H1 (cell line): Measurements from ENCODE around the gene TP53I11. TPM values are rescaled to one million over a fixed set of nuclear protein-coding genes. Genes with fewer than 3 reads are reported as not detected.
A peak's percentile ranks its signal among the peaks of the same experiment; 100 is the strongest.

Source experiments
- CTCF ChIA-PET: fragments of 300-600 bp; sonication (Branson Sonifier 250); formaldehyde crosslinking; loops from one replicate; lab custom pipeline; 2021; ENCODE audit not compliant: partially characterized antibody; lab: Charles Lee
- POLR2A ChIA-PET: fragments of 300-600 bp; sonication (Branson Sonifier 250); formaldehyde crosslinking; loops from one replicate; lab custom pipeline; 2021; ENCODE audit warnings: inconsistent platforms; ENCODE audit not compliant: partially characterized antibody; lab: Charles Lee
- DNase-seq, 2 experiments: peaks; one replicate each; pipeline versions ENCODE4 v3.0.0 to v3.0.0-alpha.2; 2010 to 2022; ENCODE audit warnings: low spot score in 2 of 2, low read depth in 1 of 2, mixed read lengths in 1 of 2
- FAIRE-seq: peaks from 2 replicates; lab custom pipeline; 2011; peaks lifted over from hg19 to GRCh38; lab: Jason Lieb, UNC
- H2AFZ ChIP-seq: 2 replicates; pipeline ENCODE4 v1.8.1; 2012; ENCODE audit warnings: low read length, inconsistent platforms
- H2AK5ac ChIP-seq: 2 replicates; pipeline ENCODE4 v1.6.1; 2013; ENCODE audit warnings: low read depth, low read length
- H2BK120ac ChIP-seq: replicated peaks from 2 replicates; pipeline ENCODE3; 2013; ENCODE audit warnings: low read depth, low read length, inconsistent platforms
- H2BK12ac ChIP-seq: 2 replicates; pipeline ENCODE4 v1.6.1; 2013; ENCODE audit warnings: low read depth, low read length
- H2BK15ac ChIP-seq: 2 replicates; pipeline ENCODE4 v1.6.1; 2013; ENCODE audit warnings: low read length
- H2BK20ac ChIP-seq: 2 replicates; pipeline ENCODE4 v1.6.1; 2013; ENCODE audit warnings: low read length
- H2BK5ac ChIP-seq: 2 replicates; pipeline ENCODE4 v1.6.1; 2013; ENCODE audit warnings: low read depth, low read length
- H3K14ac ChIP-seq: 2 replicates; pipeline ENCODE4 v1.6.1; 2013; ENCODE audit warnings: inconsistent platforms; ENCODE audit not compliant: insufficient read length
- H3K18ac ChIP-seq: 2 replicates; pipeline ENCODE4 v1.6.1; 2013; ENCODE audit warnings: low read length; ENCODE audit errors: extremely low read depth
- H3K23ac ChIP-seq: 2 replicates; pipeline ENCODE4 v1.6.1; 2013; ENCODE audit warnings: inconsistent platforms; ENCODE audit not compliant: insufficient read length
- H3K23me2 ChIP-seq: 2 replicates; pipeline ENCODE4 v1.6.1; 2013; ENCODE audit warnings: low read depth, low read length
- H3K27ac ChIP-seq: 2 replicates; pipeline ENCODE4 v1.6.1; 2011; ENCODE audit warnings: low read depth, low read length, inconsistent platforms
- H3K27me3 ChIP-seq, 4 experiments: replicated peaks in 1 of 4; 1 replicate in 1 of 4; 2 replicates in 3 of 4; pipeline versions ENCODE4 v1.6.1 to v1.8.1; 2011 to 2013; ENCODE audit warnings: low read length in 3 of 4, mild to moderate bottlenecking in 3 of 4, inconsistent platforms in 2 of 4, mixed read lengths in 2 of 4, moderate library complexity in 1 of 4; ENCODE audit not compliant: control insufficient read depth in 3 of 4, insufficient read depth in 3 of 4; ENCODE audit errors: extremely low read depth in 1 of 4
- H3K36me3 ChIP-seq, 4 experiments: 2 replicates each; pipeline versions ENCODE4 v1.6.1 to v1.8.1; 2011 to 2013; ENCODE audit warnings: mild to moderate bottlenecking in 4 of 4, low read length in 3 of 4, moderate library complexity in 2 of 4, control low read depth in 1 of 4, inconsistent platforms in 1 of 4; ENCODE audit not compliant: insufficient read depth in 4 of 4, control insufficient read depth in 2 of 4
- H3K4ac ChIP-seq: replicated peaks from 2 replicates; pipeline ENCODE3; 2013; ENCODE audit warnings: low read length, low read depth, mixed read lengths, inconsistent platforms; ENCODE audit not compliant: insufficient read length
- H3K4me1 ChIP-seq, 4 experiments: replicated peaks in 1 of 4; 1 replicate in 1 of 4; 2 replicates in 3 of 4; pipeline versions ENCODE4 v1.6.1 to v1.8.1; 2011 to 2013; ENCODE audit warnings: low read length in 3 of 4, inconsistent platforms in 2 of 4, mixed read lengths in 1 of 4; ENCODE audit not compliant: insufficient read depth in 4 of 4, control insufficient read depth in 3 of 4
- H3K4me2 ChIP-seq, 2 experiments: 2 replicates each; pipeline versions ENCODE4 v1.6.1 to v1.8.1; 2011 to 2013; ENCODE audit warnings: low read depth in 2 of 2, low read length in 2 of 2, control low read depth in 1 of 2, inconsistent platforms in 1 of 2, mild to moderate bottlenecking in 1 of 2; ENCODE audit not compliant: insufficient read depth in 1 of 2
- H3K4me3 ChIP-seq, 4 experiments: fragments of 200-600, 300-600 bp in 1 of 4; sonication (generic), shearing (Covaris generic), sonication (Bioruptor Twin) in 1 of 4; 2 replicates each; pipeline versions ENCODE4 v1.5.1 to v1.8.1; 2011 to 2016; ENCODE audit warnings: low read length in 4 of 4, low read depth in 3 of 4, control low read depth in 2 of 4, inconsistent platforms in 2 of 4, mild to moderate bottlenecking in 2 of 4, mixed read lengths in 1 of 4, moderate library complexity in 1 of 4; ENCODE audit not compliant: insufficient read depth in 2 of 4; ENCODE audit errors: extremely low read depth in 1 of 4
- H3K56ac ChIP-seq: replicated peaks from 2 replicates; pipeline ENCODE3; 2013; ENCODE audit warnings: low read depth, mild to moderate bottlenecking, mixed read lengths, low read length, inconsistent platforms; ENCODE audit not compliant: insufficient read length
- H3K79me1 ChIP-seq: 2 replicates; pipeline ENCODE4 v1.6.1; 2013; ENCODE audit warnings: low read depth, low read length, control low read depth
- H3K79me2 ChIP-seq, 2 experiments: 2 replicates each; pipeline versions ENCODE4 v1.6.1 to v1.8.1; 2012 to 2013; ENCODE audit warnings: low read length in 2 of 2, mild to moderate bottlenecking in 2 of 2, inconsistent platforms in 1 of 2; ENCODE audit not compliant: insufficient read depth in 2 of 2, control insufficient read depth in 1 of 2
- H3K9ac ChIP-seq, 4 experiments: replicated peaks in 1 of 4; 1 replicate in 1 of 4; 2 replicates in 3 of 4; pipeline versions ENCODE4 v1.6.1 to v1.8.1; 2011 to 2013; ENCODE audit warnings: low read depth in 3 of 4, low read length in 3 of 4, control low read depth in 2 of 4, mild to moderate bottlenecking in 2 of 4, moderate library complexity in 2 of 4, inconsistent platforms in 1 of 4; ENCODE audit errors: extremely low read depth in 1 of 4
- H3K9me3 ChIP-seq, 2 experiments: 2 replicates each; pipeline versions ENCODE4 v1.6.1 to v1.8.1; 2012 to 2013; ENCODE audit warnings: mild to moderate bottlenecking in 2 of 2, moderate library complexity in 2 of 2, control low read depth in 1 of 2, inconsistent platforms in 1 of 2, low read depth in 1 of 2, low read length in 1 of 2, mixed read lengths in 1 of 2; ENCODE audit not compliant: insufficient read depth in 2 of 2
- H4K20me1 ChIP-seq, 2 experiments: replicated peaks in 1 of 2; 2 replicates each; pipeline versions ENCODE3 to v1.8.1; 2011 to 2013; ENCODE audit warnings: inconsistent platforms in 2 of 2, low read length in 2 of 2, mild to moderate bottlenecking in 1 of 2; ENCODE audit not compliant: insufficient read depth in 2 of 2, control insufficient read depth in 1 of 2
- H4K5ac ChIP-seq: 2 replicates; pipeline ENCODE4 v1.6.1; 2013; ENCODE audit warnings: low read length, low read depth, mixed read lengths, inconsistent platforms; ENCODE audit not compliant: insufficient read length
- H4K8ac ChIP-seq: 2 replicates; pipeline ENCODE4 v1.8.0; 2013; ENCODE audit warnings: mild to moderate bottlenecking, moderate library complexity, low read length, inconsistent platforms; ENCODE audit not compliant: insufficient read depth; ENCODE audit errors: extremely low read depth
- H4K91ac ChIP-seq: replicated peaks from 2 replicates; pipeline ENCODE3; 2013; ENCODE audit warnings: low read length, mixed read lengths, inconsistent platforms; ENCODE audit not compliant: insufficient read length
- KDM1A ChIP-seq: fragments of 200-600, 300-600 bp; sonication (generic); IDR thresholded peaks from 2 replicates; pipeline ENCODE4 v1.7.1; 2016; ENCODE audit warnings: mild to moderate bottlenecking, low read length, borderline replicate concordance
- RFX5 ChIP-seq: IDR thresholded peaks from 2 replicates; pipeline ENCODE4 v1.6.1; 2011; ENCODE audit warnings: low read depth, low read length, improper control_type of control experiment, borderline replicate concordance
- WGBS, 2 experiments: shearing (Covaris generic) in 1 of 2; methylation state at CpG; one replicate each; pipeline versions ENCODE4 v1.1.6 to v1.1.7; 2013 to 2015; ENCODE audit warnings: low lambda C conversion rate in 2 of 2, mixed read lengths in 2 of 2, inconsistent platforms in 1 of 2, low coverage in 1 of 2, missing lambda C conversion rate in 1 of 2; ENCODE audit not compliant: insufficient replicate concordance in 2 of 2, insufficient coverage in 1 of 2, insufficient read length in 1 of 2; ENCODE audit errors: extremely low coverage in 1 of 2, missing lambda C conversion rate in 1 of 2; 5-methylcytosine and 5-hydroxymethylcytosine counted together
- polyA plus RNA-seq, 7 experiments: library from polyadenylated mRNA; depleted of rRNA in 3 of 7; stranded (reverse) in 5 of 7; unstranded in 2 of 7; fragments of >200 nt in 5 of 7; fragments of 200-250 nt in 2 of 7; gene quantifications; 1 replicate in 5 of 7; 2 replicates in 1 of 7; 4 replicates in 1 of 7; pipeline versions ENCODE4 v1.2.1 to v1.2.3, GENCODE V29; 2011 to 2013; ENCODE audit warnings: missing spikeins in 2 of 7, mixed read lengths in 2 of 7
- total RNA-seq: library from RNA; stranded (reverse); fragmentation: NEBNext Ultra II Directional; extraction: Animal tissue kit (Norgen Biotek cat#: 25700); gene quantifications from 2 replicates; pipeline ENCODE4 v1.2.1, GENCODE V29; 2021

The TP53I11 gene
- total and polyA plus RNA-seq, 2 of the 8 experiments (the other 6 are each of a cell fraction or from before 2014, with no cell fraction given) = 34.0 to 46.3 TPM

DNA sequence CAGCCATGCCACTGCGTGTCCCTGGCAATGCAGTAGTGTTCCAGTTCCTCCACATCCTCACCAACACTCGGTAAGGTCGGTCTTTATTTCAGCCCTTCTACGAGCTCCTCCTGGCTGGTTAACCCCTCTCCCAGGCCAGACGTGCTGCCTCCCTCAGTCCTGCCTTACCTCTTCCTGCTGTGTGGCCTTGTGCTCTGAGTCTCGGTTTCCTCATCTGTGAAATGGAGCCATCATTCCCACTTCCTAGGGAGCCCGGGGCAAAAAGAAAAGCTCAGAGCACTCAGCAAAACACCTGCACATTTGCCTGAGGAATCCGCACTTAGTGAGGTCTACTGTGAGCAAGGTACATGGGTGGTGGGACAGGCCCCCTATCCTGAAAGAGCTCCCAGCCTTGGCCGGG lies 9.8 kb downstream of the TP53I11 start:
- Histone ChIP-seq H3K79me1 (peaks cover 13% of the 10 kb centered on the region), H4K91ac (no peak overlapping the region), H3K4me3 (no peak overlapping the region), H4K8ac (no peak overlapping the region; the same call in 1 of the 2 replicates), H3K23me2 (peaks cover 6% of the 10 kb centered on the region; the same call in 1 of the 2 replicates), H2BK15ac (peak overlapping the region; percentile 65; the same call in 1 of the 2 replicates), H2BK12ac (no peak overlapping the region), H3K27me3 (no peaks in the 10 kb centered on the region), H3K4me2 (no peak overlapping the region), H2AK5ac (no peak overlapping the region), H2BK20ac (no peak overlapping the region), H3K56ac (no peak overlapping the region), H3K27ac (no peak overlapping the region), H3K14ac (no peak overlapping the region), H3K36me3 (peaks cover 0 to 14% (median 2%) of the 10 kb centered on the region in 4 experiments; a peak in 3 of 8 replicates), H2BK120ac (no peak overlapping the region), H3K4ac (no peak overlapping the region), H3K9me3 (no peaks in the 10 kb centered on the region), H3K23ac (no peak overlapping the region), H3K9ac (no peak overlapping the region), H3K4me1 (peaks cover 4 to 50% (median 33%) of the 10 kb centered on the region in 4 experiments), H4K20me1 (peaks cover 2 to 10% of the 10 kb centered on the region in 2 experiments)
- ChIA-PET CTCF (interaction anchor here (0.7 to 24.5 kb wide), 19 partner anchors 8 to 324 kb away, joined by 3 to 1347 read pairs (median 4); partner anchors contain the start of gene TP53I11), POLR2A (interaction anchor here (0.7 to 1.7 kb wide), 6 partner anchors 9 to 160 kb away, joined by 3 to 15 read pairs (median 4); no protein-coding TSS in a partner anchor)
- FAIRE-seq (no peak), DNase-seq (no peak)
- WGBS, 2 experiments = 91% methylated on average over 9 of the region's 9 CpGs; no CpG with 5 or more reads in 1 of the 2 experiments
- TF ChIP-seq RFX5 (no peak), KDM1A (peak; percentile 84)
- TF ChIP-seq, all 59 proteins: peak for 1
- Histone ChIP-seq H2AFZ (no peak overlapping the region), H2BK5ac (no peak overlapping the region), H4K5ac (no peak overlapping the region), H3K79me2 (peaks cover 0 to 19% of the 10 kb centered on the region in 2 experiments; a peak in 3 of 4 replicates), H3K18ac (no peak overlapping the region)
